ENCODE measurements around the gene JPH2. TPM values are rescaled to one million over a fixed set of nuclear protein-coding genes. Genes with fewer than 3 reads are reported as not detected.

Gene JPH2
- total and polyA plus RNA-seq, 2 of the 4 experiments (the other 2 are of a cell fraction): 0.44 to 0.54 TPM

GRCh38 chr20:44171775-44172571 is 15.0 kb downstream of the JPH2 start:
- no peak for DNase-seq
- H3K9me1 ChIP-seq (ENCODE audit: insufficient read depth, low read length): peaks cover 10% of the 10 kb centered on the region
- dilution Hi-C loops (cut with HindIII; ENCODE audit: low sequenced_read_pairs, unreplicated experiment) (no loop called here), in situ Hi-C loops (cut with MboI; ENCODE audit: low sequenced_read_pairs) (no loop called here), intact Hi-C loops (cut with micrococcal nuclease) (no loop called here)
- no peaks in the 10 kb centered on the region; the same call in 1 of the 2 replicates for H3K27me3 ChIP-seq (ENCODE audit: control insufficient read depth, insufficient read depth, low read length)
- no peak overlapping the region for H2AK9ac ChIP-seq (replicated peaks; ENCODE audit: low read depth, low read length, poor library complexity)
- no peak overlapping the region for H2AK5ac ChIP-seq (ENCODE audit: low read depth, low read length)
- no peak overlapping the region for H4K91ac ChIP-seq (ENCODE audit: insufficient read depth, low read depth, low read length)
- CTCF ChIA-PET: no interaction called here
- no peak overlapping the region for H2BK20ac ChIP-seq (ENCODE audit: low read depth, low read length)
- no peak overlapping the region for H3K9ac ChIP-seq (ENCODE audit: low read depth, low read length)
- POLR2A ChIA-PET (ENCODE audit: unreplicated experiment): no interaction called here
- no peak for ATAC-seq (ENCODE audit: low read depth)
- H3K4me3 ChIP-seq (ENCODE audit: insufficient read depth, low read depth, low read length): no peak overlapping the region
- no TSS peak for BruUV-seq (replicated peaks)
- no peak overlapping the region for H2BK15ac ChIP-seq (ENCODE audit: low read depth, low read length)
- no peak overlapping the region for H3K4me2 ChIP-seq (ENCODE audit: low read depth, low read length)
- H2BK120ac ChIP-seq (ENCODE audit: low read depth, low read length): no peak overlapping the region
- no peak overlapping the region for H2BK5ac ChIP-seq (ENCODE audit: low read depth, low read length, poor library complexity, severe bottlenecking)
- 80% methylated on average over 1 of the region's 6 CpGs; no CpG with 5 or more reads in 1 of the 2 experiments for WGBS, 2 experiments (ENCODE audit: extremely low coverage in 2 of 2, insufficient read length in 1 of 2)
- H3K9me3 ChIP-seq (ENCODE audit: control insufficient read depth, insufficient read depth, low read length): no peaks in the 10 kb centered on the region
- peaks cover 0 to 3% of the 10 kb centered on the region in 2 experiments; a peak in 2 of 4 replicates for H3K79me1 ChIP-seq (ENCODE audit: low read depth in 1 of 2, low read length in 2 of 2)
- no peaks in the 10 kb centered on the region for H3K4me1 ChIP-seq (ENCODE audit: control insufficient read depth, insufficient read depth, low read length)
- H3K36me3 ChIP-seq (ENCODE audit: control insufficient read depth, insufficient read depth, low read length): no peaks in the 10 kb centered on the region
- H3K27ac ChIP-seq (ENCODE audit: insufficient read depth, low read length): no peak overlapping the region
- H3K4ac ChIP-seq (ENCODE audit: low read depth, low read length): no peak overlapping the region
- H4K20me1 ChIP-seq (ENCODE audit: insufficient read depth, low read length): no peaks in the 10 kb centered on the region
- H4K5ac ChIP-seq (ENCODE audit: low read depth, low read length): no peak overlapping the region
- no peak overlapping the region for H3K18ac ChIP-seq (ENCODE audit: low read depth, low read length)
- H3K14ac ChIP-seq (replicated peaks; ENCODE audit: low read depth, low read length): no peak overlapping the region
- no peak overlapping the region for H3K56ac ChIP-seq (ENCODE audit: extremely low read depth, insufficient read depth, low read length)
- H3K23ac ChIP-seq (ENCODE audit: low read depth, low read length): no peak overlapping the region
- H4K8ac ChIP-seq (ENCODE audit: low read depth in 2 of 2, low read length in 2 of 2): no peak overlapping the region
- no peak for TF ChIP-seq SMC3 (IDR thresholded peaks at IDR 0.05; ENCODE audit: low read depth, low read length)
- no peak for TF ChIP-seq MAFK (IDR thresholded peaks at IDR 0.05; ENCODE audit: low read depth, low read length)
- no peak for TF ChIP-seq RAD21 (IDR thresholded peaks at IDR 0.05; ENCODE audit: low read length)
- no peak for TF ChIP-seq BHLHE40 (IDR thresholded peaks at IDR 0.05; ENCODE audit: low read depth, low read length)
- TF ChIP-seq MXI1 (IDR thresholded peaks at IDR 0.05; ENCODE audit: borderline replicate concordance, low read depth, low read length): no peak
- no peak for TF ChIP-seq FOS (IDR thresholded peaks at IDR 0.05; ENCODE audit: low read depth, low read length)
- no peak for TF ChIP-seq POLR2A (IDR thresholded peaks at IDR 0.05; ENCODE audit: low read depth, low read length)
- no peak for TF ChIP-seq CEBPB (IDR thresholded peaks at IDR 0.05; ENCODE audit: low read depth, low read length)
- no peak overlapping the region for H2AFZ ChIP-seq (replicated peaks; ENCODE audit: low read length, poor library complexity)
